GM10266 (cell line): ENCODE measurements around the gene ENOPH1.
"Not testable (repeated sequence)": the region's sequence is repeated elsewhere in the genome, so short reads cannot be mapped to it uniquely, and the experiment has no call there.

Experiments used
- DNase-seq: peaks from one replicate; pipeline ENCODE4 v3.0.0; 2012; ENCODE audit errors: extremely low spot score
- TF ChIP-seq, protein P1 (sequence below): IDR thresholded peaks from 2 replicates; pipeline ENCODE4 v1.5.1; 2012; ENCODE audit warnings: mild to moderate bottlenecking, low read depth; ENCODE audit not compliant: control insufficient read depth, insufficient read depth; ENCODE audit errors: missing control alignments

Gene ENOPH1

DNA sequence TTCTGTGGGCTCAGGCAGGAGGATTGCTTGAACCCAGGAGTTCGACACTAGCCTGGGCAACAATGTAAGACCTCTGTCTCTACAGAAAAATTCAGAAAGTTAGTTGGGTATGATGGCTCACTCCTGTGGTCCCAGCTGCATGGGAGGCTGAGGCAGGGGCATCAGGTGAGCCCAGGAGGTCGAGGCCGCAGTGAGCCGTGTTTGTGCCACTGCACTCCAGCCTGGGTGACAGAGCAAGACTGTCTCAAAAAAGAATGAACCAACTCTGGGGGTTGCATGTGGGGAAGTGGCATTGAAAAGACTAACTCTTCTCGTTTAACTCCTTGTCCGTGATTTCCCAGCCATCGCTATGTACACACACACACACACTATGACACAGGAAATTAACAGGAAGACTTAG, 26.9 kb downstream of the ENOPH1 start:
- TF ChIP-seq, protein P1, sequence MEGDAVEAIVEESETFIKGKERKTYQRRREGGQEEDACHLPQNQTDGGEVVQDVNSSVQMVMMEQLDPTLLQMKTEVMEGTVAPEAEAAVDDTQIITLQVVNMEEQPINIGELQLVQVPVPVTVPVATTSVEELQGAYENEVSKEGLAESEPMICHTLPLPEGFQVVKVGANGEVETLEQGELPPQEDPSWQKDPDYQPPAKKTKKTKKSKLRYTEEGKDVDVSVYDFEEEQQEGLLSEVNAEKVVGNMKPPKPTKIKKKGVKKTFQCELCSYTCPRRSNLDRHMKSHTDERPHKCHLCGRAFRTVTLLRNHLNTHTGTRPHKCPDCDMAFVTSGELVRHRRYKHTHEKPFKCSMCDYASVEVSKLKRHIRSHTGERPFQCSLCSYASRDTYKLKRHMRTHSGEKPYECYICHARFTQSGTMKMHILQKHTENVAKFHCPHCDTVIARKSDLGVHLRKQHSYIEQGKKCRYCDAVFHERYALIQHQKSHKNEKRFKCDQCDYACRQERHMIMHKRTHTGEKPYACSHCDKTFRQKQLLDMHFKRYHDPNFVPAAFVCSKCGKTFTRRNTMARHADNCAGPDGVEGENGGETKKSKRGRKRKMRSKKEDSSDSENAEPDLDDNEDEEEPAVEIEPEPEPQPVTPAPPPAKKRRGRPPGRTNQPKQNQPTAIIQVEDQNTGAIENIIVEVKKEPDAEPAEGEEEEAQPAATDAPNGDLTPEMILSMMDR, result no peak
- no peak for DNase-seq

DNA sequence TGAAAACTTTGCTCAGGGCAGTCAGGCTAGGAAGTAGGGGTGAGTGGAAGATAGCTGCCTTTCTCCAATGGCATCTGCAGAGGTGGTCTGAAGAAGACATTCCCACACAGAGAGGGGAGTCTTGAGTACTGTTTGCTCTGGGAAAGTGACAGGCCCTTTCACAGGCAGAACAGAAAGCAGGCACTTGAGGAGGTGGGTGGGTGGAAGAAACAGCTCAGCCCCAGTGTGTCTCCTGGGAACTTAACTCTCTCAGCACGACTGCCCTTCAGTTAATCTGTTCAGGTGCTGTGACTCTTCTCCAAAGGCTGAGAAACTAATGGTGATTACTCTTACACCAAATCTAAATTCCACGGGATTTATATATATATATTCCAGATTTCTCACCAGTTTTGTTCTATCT, 28.3 kb downstream of the ENOPH1 start:
- DNase-seq, result peak; percentile 40
- TF ChIP-seq, protein P1, result no peak

DNA sequence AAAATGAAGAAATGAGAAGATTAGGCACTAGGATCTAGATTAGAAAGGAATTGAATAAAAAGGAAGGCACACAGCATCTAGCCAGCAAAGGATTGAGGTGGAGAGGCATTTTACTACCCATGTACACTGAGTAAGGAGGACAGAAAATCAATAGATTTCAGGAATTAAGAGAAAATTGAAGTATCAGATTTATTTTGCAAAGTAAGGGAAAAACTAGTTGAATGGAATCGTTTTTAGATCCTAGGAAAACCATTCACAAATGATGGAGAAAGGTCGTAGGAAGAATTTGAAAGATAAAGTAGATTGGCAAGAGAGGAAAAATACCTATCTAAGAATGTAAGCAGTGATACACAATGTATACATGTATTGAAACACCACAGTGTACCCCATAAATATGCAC, 31.3 kb downstream of the ENOPH1 start:
- TF ChIP-seq, protein P1, result no peak
- no peak for DNase-seq

DNA sequence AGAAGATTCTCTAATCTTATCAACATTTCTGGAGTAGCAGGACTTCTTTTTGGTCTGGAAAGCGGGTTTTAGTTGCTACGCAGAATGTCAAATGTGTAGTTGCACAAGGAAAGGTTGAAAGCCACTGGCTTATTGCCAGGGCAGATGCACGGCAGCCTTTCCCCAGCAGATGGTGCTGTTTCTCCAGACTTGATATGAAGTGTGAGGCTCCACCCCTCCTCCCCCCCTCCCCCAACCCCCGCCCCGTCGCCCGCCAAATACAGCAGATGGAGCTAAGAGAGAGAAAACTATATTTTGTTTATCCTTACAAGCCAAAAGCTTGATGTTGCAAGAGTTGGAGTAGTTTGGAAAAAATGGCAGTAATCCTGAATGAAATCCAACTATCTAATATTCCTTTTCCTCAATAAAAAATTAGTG, 32.0 kb downstream of the ENOPH1 start:
- peak; percentile 77 for DNase-seq
- TF ChIP-seq, protein P1, result peak; percentile 82

DNA sequence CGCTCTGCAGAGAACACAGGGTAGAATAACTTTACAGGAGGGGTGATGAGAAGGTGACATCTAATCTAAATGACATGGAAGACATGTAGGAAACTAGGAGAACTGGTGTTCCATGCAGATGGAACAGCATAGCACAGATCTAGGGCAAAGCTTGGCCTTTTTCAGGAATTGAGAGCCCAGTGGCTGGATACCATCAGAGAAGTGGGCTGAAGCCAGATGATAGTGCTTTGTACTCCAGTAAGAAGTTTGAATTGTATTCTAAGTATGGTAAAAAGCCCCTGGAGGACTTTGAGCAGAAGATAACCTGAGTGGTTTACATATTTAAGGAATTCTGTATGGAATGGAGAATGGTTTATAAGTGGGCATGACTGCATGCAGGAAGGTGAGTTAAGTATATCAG, 32.8 kb downstream of the ENOPH1 start:
- no peak for DNase-seq
- TF ChIP-seq, protein P1, result no peak

DNA sequence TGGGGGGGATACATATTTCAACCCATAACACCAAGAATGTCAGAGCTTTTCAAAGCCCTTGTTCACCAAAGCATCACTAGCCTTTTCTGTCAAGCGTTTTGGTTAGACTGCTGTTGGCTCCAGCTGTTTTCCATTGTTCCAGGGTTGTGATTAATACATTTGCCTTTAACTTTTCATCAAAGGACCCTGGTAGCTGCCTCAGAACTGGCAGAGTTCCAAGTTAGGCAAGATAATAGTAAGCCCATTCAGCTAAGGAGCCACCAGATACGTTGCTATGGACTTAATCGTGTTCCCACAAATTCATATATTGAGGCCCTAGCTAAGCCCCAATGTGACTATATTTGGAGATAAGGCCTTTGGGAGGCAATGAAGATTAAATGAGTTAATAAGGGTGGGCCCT, 37.1 kb downstream of the ENOPH1 start:
- DNase-seq, result no peak
- TF ChIP-seq, protein P1, result no peak

DNA sequence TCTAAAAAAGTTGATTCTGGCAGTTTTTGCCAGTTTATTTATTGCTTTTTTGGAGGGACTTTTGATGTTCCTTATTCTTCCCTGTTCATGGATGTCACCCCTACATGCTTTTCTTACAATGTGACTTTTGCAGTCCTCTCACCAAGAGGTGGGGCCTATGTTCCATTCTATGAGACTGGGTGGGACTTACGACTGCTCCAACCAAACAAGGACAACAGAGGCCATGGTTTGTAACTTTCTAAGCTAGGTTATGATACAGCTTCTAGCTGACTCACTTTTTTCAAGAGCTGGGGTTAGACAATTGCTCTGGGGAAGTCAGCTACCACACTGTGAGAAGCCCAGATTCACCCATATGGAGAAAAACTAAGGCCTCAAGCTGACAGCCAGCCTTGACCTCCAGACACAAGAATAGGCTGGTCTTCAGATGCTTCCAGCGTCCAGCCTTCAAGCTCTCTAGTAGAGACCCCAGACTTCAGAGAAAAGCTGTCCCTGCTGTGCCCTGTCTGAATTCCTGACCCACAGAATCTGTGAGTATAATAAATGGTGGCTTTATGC, 39.5 kb downstream of the ENOPH1 start:
- TF ChIP-seq, protein P1, result no peak
- no peak for DNase-seq

DNA sequence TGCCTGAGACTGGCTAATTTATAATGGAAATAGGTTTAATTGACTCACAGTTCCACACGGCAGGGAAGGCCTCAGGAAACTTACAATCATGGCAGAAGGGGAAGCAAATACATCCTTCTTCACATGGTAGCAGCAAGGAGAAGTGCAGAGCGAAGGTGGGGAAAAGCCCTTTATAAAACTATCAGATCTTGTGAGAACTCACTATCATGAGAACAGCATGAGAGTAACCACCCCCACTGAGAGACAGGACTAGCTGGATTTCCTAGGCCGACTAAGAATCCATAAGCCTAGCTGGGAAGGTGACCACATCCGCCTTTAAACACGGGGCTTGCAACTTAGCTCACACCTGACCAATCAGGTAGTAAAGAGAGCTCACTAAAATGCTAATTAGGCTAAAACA, 42.7 kb downstream of the ENOPH1 start:
- DNase-seq, result not testable (repeated sequence)
